BE2C (cell line): ENCODE data around the gene EPS15. TPM values are rescaled to one million over a fixed set of nuclear protein-coding genes. Genes with fewer than 3 reads are reported as not detected.

Experiments
- DNase-seq: peaks from one replicate; pipeline ENCODE4 v3.0.0-alpha.2; 2020
- H3K27me3 ChIP-seq: fragments of 250-450 bp; sonication (Bioruptor Pico); 2 replicates; pipeline ENCODE4 v1.5.1; 2020; ENCODE audit warnings: mild to moderate bottlenecking
- H3K36me3 ChIP-seq: fragments of 250-450 bp; sonication (Bioruptor Pico); 2 replicates; pipeline ENCODE4 v1.5.1; 2020; ENCODE audit warnings: mild to moderate bottlenecking
- H3K4me1 ChIP-seq: fragments of 250-450 bp; sonication (Bioruptor Pico); 2 replicates; pipeline ENCODE4 v1.5.1; 2020
- H3K4me3 ChIP-seq: 2 replicates; pipeline ENCODE4 v1.5.1; 2011; ENCODE audit warnings: low read depth, low read length
- H3K9me3 ChIP-seq: fragments of 250-450 bp; sonication (Bioruptor Pico); 2 replicates; pipeline ENCODE4 v1.5.1; 2020
- polyA plus RNA-seq: library from polyadenylated mRNA; unstranded; fragments of >200 nt; gene quantifications from one replicate; pipeline ENCODE4 v1.2.1, GENCODE V29; 2012; ENCODE audit warnings: low read depth, missing spikeins; ENCODE audit not compliant: insufficient read length, insufficient read depth
- TF ChIP-seq, protein P1 (sequence below): IDR thresholded peaks from 2 replicates; pipeline ENCODE4 v1.5.1; 2012; ENCODE audit warnings: mild to moderate bottlenecking, low read depth, low read length

EPS15 gene
- polyA plus RNA-seq, result 10.8 TPM

- Histone ChIP-seq H3K9me3 (no peaks in the 10 kb centered on the region), H3K4me3 (peak within 1 kb of the TSS; percentile 85), H3K4me1 (no peaks in the 10 kb centered on the region), H3K36me3 (no peaks in the 10 kb centered on the region), H3K27me3 (no peaks in the 10 kb centered on the region)
- TF ChIP-seq, protein P1, sequence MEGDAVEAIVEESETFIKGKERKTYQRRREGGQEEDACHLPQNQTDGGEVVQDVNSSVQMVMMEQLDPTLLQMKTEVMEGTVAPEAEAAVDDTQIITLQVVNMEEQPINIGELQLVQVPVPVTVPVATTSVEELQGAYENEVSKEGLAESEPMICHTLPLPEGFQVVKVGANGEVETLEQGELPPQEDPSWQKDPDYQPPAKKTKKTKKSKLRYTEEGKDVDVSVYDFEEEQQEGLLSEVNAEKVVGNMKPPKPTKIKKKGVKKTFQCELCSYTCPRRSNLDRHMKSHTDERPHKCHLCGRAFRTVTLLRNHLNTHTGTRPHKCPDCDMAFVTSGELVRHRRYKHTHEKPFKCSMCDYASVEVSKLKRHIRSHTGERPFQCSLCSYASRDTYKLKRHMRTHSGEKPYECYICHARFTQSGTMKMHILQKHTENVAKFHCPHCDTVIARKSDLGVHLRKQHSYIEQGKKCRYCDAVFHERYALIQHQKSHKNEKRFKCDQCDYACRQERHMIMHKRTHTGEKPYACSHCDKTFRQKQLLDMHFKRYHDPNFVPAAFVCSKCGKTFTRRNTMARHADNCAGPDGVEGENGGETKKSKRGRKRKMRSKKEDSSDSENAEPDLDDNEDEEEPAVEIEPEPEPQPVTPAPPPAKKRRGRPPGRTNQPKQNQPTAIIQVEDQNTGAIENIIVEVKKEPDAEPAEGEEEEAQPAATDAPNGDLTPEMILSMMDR, result no peak
- DNase-seq, result peak; percentile 84
These were observed at the start of gene EPS15 for GRCh38 chr1:51519048-51519864. Gene EPS15, minus strand, starts transcription at chr1:51519266. Its CDS starts 35 bp downstream, at chr1:51519231.

GRCh38 chr1:51568231-51568935, 49.3 kb upstream of the EPS15 start:
- no peak for DNase-seq
- TF ChIP-seq, protein P1, result no peak
- no peak overlapping the region for H3K4me3 ChIP-seq
- no peaks in the 10 kb centered on the region for H3K36me3 ChIP-seq
- H3K4me1 ChIP-seq, result no peaks in the 10 kb centered on the region
- no peaks in the 10 kb centered on the region for H3K9me3 ChIP-seq
- no peaks in the 10 kb centered on the region for H3K27me3 ChIP-seq

- Histone ChIP-seq H3K36me3 (no peaks in the 10 kb centered on the region), H3K4me1 (no peaks in the 10 kb centered on the region), H3K9me3 (no peaks in the 10 kb centered on the region), H3K27me3 (no peaks in the 10 kb centered on the region), H3K4me3 (no peak overlapping the region)
- TF ChIP-seq, protein P1, result no peak
- no peak for DNase-seq
These were observed 48.6 kb upstream of the EPS15 start for GRCh38 chr1:51567653-51568052.

DNA sequence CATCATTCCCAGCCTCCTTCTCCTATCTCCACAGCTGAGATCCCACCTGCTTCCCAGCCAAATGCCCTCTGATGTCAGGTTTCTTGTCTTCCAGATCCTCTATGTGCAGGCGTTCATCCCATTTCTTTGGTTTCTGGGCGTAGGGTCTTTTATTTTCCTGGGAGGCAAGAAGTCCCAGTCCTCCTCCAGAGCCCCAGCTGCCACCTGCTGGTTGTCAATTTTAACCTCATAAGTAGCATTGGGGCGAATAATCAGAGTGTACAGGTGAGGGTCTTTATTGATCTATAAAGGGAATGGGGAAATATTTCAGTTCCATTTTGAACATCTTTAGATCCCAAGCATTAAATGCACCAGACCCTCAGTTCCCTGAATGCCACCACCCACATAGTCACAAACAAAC, 47.2 kb upstream of the EPS15 start:
- Histone ChIP-seq H3K36me3 (no peaks in the 10 kb centered on the region), H3K4me1 (no peaks in the 10 kb centered on the region), H3K4me3 (no peak overlapping the region), H3K27me3 (no peaks in the 10 kb centered on the region), H3K9me3 (no peaks in the 10 kb centered on the region)
- DNase-seq, result no peak
- TF ChIP-seq, protein P1, result no peak

GRCh38 chr1:51565009-51565408, 45.9 kb upstream of the EPS15 start:
- Histone ChIP-seq H3K4me3 (no peak overlapping the region), H3K36me3 (no peaks in the 10 kb centered on the region)
- TF ChIP-seq, protein P1, result no peak

DNA sequence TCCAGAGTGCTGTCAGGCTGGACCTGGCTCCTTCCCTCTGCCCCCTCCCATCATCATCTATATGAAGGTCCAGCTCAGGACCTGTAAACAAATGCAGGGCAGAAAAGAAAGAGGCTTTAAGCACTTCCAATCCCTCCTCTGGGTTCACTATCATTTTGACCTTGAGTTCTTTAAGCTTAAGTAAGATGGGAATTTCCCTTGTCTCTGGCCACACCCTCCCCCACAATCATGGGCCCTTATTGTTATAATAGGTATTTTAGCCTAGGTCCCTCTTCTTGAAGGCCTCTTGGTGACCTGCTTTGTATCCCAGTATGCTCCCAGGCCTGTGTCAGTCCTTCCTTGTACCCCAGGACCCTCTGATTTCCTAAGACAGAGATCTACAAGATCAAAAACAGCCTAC, 45.1 kb upstream of the EPS15 start:
- TF ChIP-seq, protein P1, result no peak
- no peak for DNase-seq
- Histone ChIP-seq H3K4me1 (no peaks in the 10 kb centered on the region), H3K27me3 (no peaks in the 10 kb centered on the region), H3K9me3 (no peaks in the 10 kb centered on the region), H3K4me3 (no peak overlapping the region), H3K36me3 (no peaks in the 10 kb centered on the region)

More at GRCh38 chr1:51565009-51565408, 45.9 kb upstream of the EPS15 start:
- DNase-seq, result no peak
- Histone ChIP-seq H3K4me1 (no peaks in the 10 kb centered on the region), H3K27me3 (no peaks in the 10 kb centered on the region), H3K9me3 (no peaks in the 10 kb centered on the region)
